Keratinocyte (primary cell): ENCODE results near the gene HPS4. TPM values are rescaled to one million over a fixed set of nuclear protein-coding genes. Genes with fewer than 3 reads are reported as not detected.

Source experiments
- DNase-seq: peaks from one replicate; pipeline ENCODE4 v3.0.0-alpha.2; 2011; ENCODE audit warnings: low read depth, missing footprints, low spot score
- FAIRE-seq: peaks from 2 replicates; lab custom pipeline; 2011; peaks lifted over from hg19 to GRCh38; lab: Jason Lieb, UNC
- H2AFZ ChIP-seq: 2 replicates; pipeline ENCODE4 v1.6.0; 2012; ENCODE audit warnings: low read length, control low read depth, inconsistent platforms; ENCODE audit not compliant: control insufficient read depth
- H3K27ac ChIP-seq: 2 replicates; pipeline ENCODE4 v1.5.1; 2011; ENCODE audit warnings: low read length; ENCODE audit not compliant: control insufficient read depth, insufficient read depth
- H3K27me3 ChIP-seq: 3 replicates; pipeline ENCODE4 v1.6.0; 2011; ENCODE audit warnings: low read length; ENCODE audit not compliant: control insufficient read depth, insufficient read depth; ENCODE audit errors: extremely low read depth
- H3K36me3 ChIP-seq, 2 experiments: 2 replicates in 1 of 2; 3 replicates in 1 of 2; pipeline ENCODE4 v1.5.1; 2011; ENCODE audit warnings: low read length in 2 of 2, mild to moderate bottlenecking in 1 of 2; ENCODE audit not compliant: control insufficient read depth in 2 of 2, insufficient read depth in 2 of 2; ENCODE audit errors: extremely low read depth in 1 of 2
- H3K4me1 ChIP-seq: 3 replicates; pipeline ENCODE4 v1.5.1; 2011; ENCODE audit warnings: low read length; ENCODE audit not compliant: control insufficient read depth, insufficient read depth; ENCODE audit errors: extremely low read depth
- H3K4me2 ChIP-seq: 3 replicates; pipeline ENCODE4 v1.6.0; 2011; ENCODE audit warnings: low read depth, low read length; ENCODE audit not compliant: control insufficient read depth, insufficient read depth; ENCODE audit errors: extremely low read depth
- H3K4me3 ChIP-seq, 3 experiments: fragments of 200-600 bp in 1 of 3; sonication (generic) in 1 of 3; 2 replicates in 2 of 3; 3 replicates in 1 of 3; pipeline ENCODE4 v1.5.1; 2011 to 2016; ENCODE audit warnings: low read length in 3 of 3, mild to moderate bottlenecking in 3 of 3, control low read depth in 2 of 3, inconsistent platforms in 1 of 3, low read depth in 1 of 3, mixed read lengths in 1 of 3, mixed run types in 1 of 3, moderate library complexity in 1 of 3; ENCODE audit not compliant: control insufficient read depth in 2 of 3, insufficient read depth in 2 of 3; ENCODE audit errors: extremely low read depth in 1 of 3
- H3K79me2 ChIP-seq: 2 replicates; pipeline ENCODE4 v1.6.0; 2012; ENCODE audit warnings: low read length; ENCODE audit not compliant: control insufficient read depth, insufficient read depth
- H3K9ac ChIP-seq: 3 replicates; pipeline ENCODE4 v1.6.0; 2011; ENCODE audit warnings: low read length; ENCODE audit not compliant: control insufficient read depth, insufficient read depth; ENCODE audit errors: extremely low read depth
- H3K9me1 ChIP-seq: 3 replicates; pipeline ENCODE4 v1.6.0; 2011; ENCODE audit warnings: low read length; ENCODE audit not compliant: control insufficient read depth, insufficient read depth; ENCODE audit errors: extremely low read depth
- H3K9me3 ChIP-seq: 2 replicates; pipeline ENCODE4 v1.5.1; 2012; ENCODE audit warnings: low read depth, low read length; ENCODE audit not compliant: control insufficient read depth
- H4K20me1 ChIP-seq: 3 replicates; pipeline ENCODE4 v1.6.0; 2011; ENCODE audit warnings: low read length; ENCODE audit not compliant: control insufficient read depth, insufficient read depth; ENCODE audit errors: extremely low read depth
- CTCF ChIP-seq, 3 experiments: IDR thresholded peaks in 1 of 3; conservative IDR thresholded peaks in 1 of 3; optimal IDR thresholded peaks in 1 of 3; 2 replicates in 2 of 3; 3 replicates in 1 of 3; pipeline versions ENCODE3 to v1.5.1; 2011; ENCODE audit warnings: low read length in 3 of 3, mild to moderate bottlenecking in 3 of 3, moderate library complexity in 2 of 3, control low read depth in 1 of 3, inconsistent platforms in 1 of 3; ENCODE audit not compliant: insufficient read depth in 2 of 3; ENCODE audit errors: extremely low read depth in 1 of 3
- EZH2 ChIP-seq: IDR thresholded peaks from one replicate; pipeline ENCODE4 v1.6.1; 2012; ENCODE audit warnings: inconsistent platforms, mild to moderate bottlenecking, low read length, moderate library complexity
- dilution Hi-C: fragments of 300-500 bp; cut with MboI; formaldehyde crosslinking; loops from one replicate; pipeline ENCODE4 v1.7.0; 2020; ENCODE audit warnings: low sequenced_read_pairs; ENCODE audit not compliant: extremely low pct_ligation_motif_present
- polyA plus RNA-seq, 5 experiments: library from polyadenylated mRNA; depleted of rRNA in 3 of 5; stranded (reverse) in 3 of 5; stranded (forward) in 1 of 5; unstranded in 1 of 5; fragments of >200 nt; gene quantifications; 1 replicate in 1 of 5; 2 replicates in 3 of 5; 3 replicates in 1 of 5; pipeline versions ENCODE4 v1.2.1 to v1.2.3, GENCODE V29; 2011 to 2012; ENCODE audit warnings: missing spikeins in 2 of 5, low read depth in 1 of 5, low replicate concordance in 1 of 5

The HPS4 gene
- polyA plus RNA-seq, 1 donor (not counting 4 experiments of a cell fraction or from before 2014, with no cell fraction given) = 21.3 TPM

GRCh38 chr22:26481694-26482093 is 1.9 kb downstream of the HPS4 start:
- H3K27ac ChIP-seq = peak overlapping the region; percentile 89
- no peaks in the 10 kb centered on the region for H3K9me1 ChIP-seq
- H3K9ac ChIP-seq = no peak overlapping the region
- dilution Hi-C loops = no loop called here
- peaks cover 39% of the 10 kb centered on the region for H3K79me2 ChIP-seq
- H4K20me1 ChIP-seq = no peaks in the 10 kb centered on the region
- peaks cover 67% of the 10 kb centered on the region for H3K4me1 ChIP-seq
- H3K4me2 ChIP-seq = peak overlapping the region; percentile 86
- no peaks in the 10 kb centered on the region for H3K9me3 ChIP-seq
- DNase-seq (no peak), FAIRE-seq (no peak)
- peak overlapping the region in 1 of 3 experiments; percentile 1 for H3K4me3 ChIP-seq
- H2AFZ ChIP-seq = no peak overlapping the region
- TF ChIP-seq EZH2 = no peak
- TF ChIP-seq CTCF (optimal IDR thresholded peaks at IDR 0.05 in 1 of 3, IDR thresholded peaks at IDR 0.05 in 1 of 3, conservative IDR thresholded peaks at IDR 0.05 in 1 of 3; ENCODE audit: extremely low read depth in 1 of 3, insufficient read depth in 2 of 3, low read length in 3 of 3) = peak in 1 of 3 experiments; percentile 52
- no peaks in the 10 kb centered on the region for H3K27me3 ChIP-seq
- peaks cover 2 to 18% of the 10 kb centered on the region in 2 experiments for H3K36me3 ChIP-seq

GRCh38 chr22:26481112-26481693 is 2.4 kb downstream of the HPS4 start:
- Histone ChIP-seq H3K4me2 (peak overlapping the region; percentile 86), H3K9me1 (no peaks in the 10 kb centered on the region), H4K20me1 (no peaks in the 10 kb centered on the region), H3K9ac (no peak overlapping the region), H3K4me3 (peak overlapping the region in 1 of 3 experiments; percentile 5), H3K27me3 (no peaks in the 10 kb centered on the region), H3K9me3 (no peaks in the 10 kb centered on the region), H3K79me2 (peaks cover 36% of the 10 kb centered on the region), H3K4me1 (peaks cover 68% of the 10 kb centered on the region), H3K27ac (peak overlapping the region; percentile 89), H3K36me3 (peaks cover 3 to 23% of the 10 kb centered on the region in 2 experiments), H2AFZ (no peak overlapping the region)
- peak; percentile 26 for FAIRE-seq
- dilution Hi-C loops = no loop called here
- DNase-seq = no peak
- TF ChIP-seq EZH2 (no peak), CTCF (optimal IDR thresholded peaks at IDR 0.05 in 1 of 3, IDR thresholded peaks at IDR 0.05 in 1 of 3, conservative IDR thresholded peaks at IDR 0.05 in 1 of 3; ENCODE audit: extremely low read depth in 1 of 3, insufficient read depth in 2 of 3, low read length in 3 of 3) (no peak)
